ENCODE results near the gene CLEC7A. TPM values are rescaled to one million over a fixed set of nuclear protein-coding genes. Genes with fewer than 3 reads are reported as not detected.

Gene CLEC7A
- total RNA-seq: not detected in 2 replicates

DNA sequence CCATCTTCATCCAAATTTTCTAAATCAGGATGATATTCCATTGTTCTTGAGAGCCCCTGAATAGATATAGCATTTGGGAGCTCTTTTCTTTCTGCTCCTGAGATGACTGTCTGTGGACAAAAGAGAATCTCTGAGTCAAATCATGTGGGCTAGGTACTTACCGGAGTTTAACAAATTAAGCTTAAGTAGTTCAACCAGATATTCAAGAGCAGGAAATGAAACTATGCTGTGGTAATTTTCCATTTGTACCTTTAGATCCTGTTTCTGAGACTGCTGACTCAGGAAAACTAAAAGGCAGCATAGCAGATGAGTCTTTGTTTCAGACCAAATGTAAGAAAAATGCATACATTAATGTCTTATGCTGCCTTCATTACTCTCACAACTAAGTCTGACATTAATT is at the start of gene CLEC7A:
Gene CLEC7A, minus strand, starts transcription at position 158 of the 400 bp plus-strand sequence. Its CDS starts 117 bp downstream, at position 41.
- intact Hi-C loops (cut with micrococcal nuclease): no loop called here

DNA sequence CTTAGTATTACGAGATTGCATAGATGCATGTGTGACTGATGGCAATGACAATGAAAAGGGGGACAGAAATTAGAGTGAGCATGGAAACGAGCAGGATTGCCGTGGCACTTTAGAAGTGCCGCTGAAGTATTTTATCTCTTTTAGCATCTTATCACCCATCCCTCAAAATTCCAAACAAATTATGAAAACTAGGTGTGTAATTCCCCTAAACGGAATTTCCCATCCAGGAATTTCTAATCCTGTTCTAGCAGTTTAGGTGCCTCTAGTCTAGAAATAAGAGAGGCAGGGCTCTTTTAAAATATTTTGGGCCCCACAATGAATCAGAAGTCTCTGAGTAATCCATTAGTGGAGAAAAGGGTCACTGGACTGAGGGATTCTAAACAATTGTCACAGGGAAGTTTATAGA is 49.8 kb upstream of the CLEC7A start:
- Mint-ChIP-seq H3K27me3 (peaks cover 26% of the 10 kb centered on the region), H3K4me3 (no peak overlapping the region), H3K36me3 (ENCODE audit: low read depth) (no peaks in the 10 kb centered on the region), H3K27ac (no peak overlapping the region), H3K9me3 (no peaks in the 10 kb centered on the region), H3K4me1 (no peaks in the 10 kb centered on the region)
- DNase-seq: no peak
- intact Hi-C loops (cut with micrococcal nuclease): no loop called here

More for the DNA sequence above, at the start of gene CLEC7A:
- peaks cover 7% of the 10 kb centered on the region for H3K4me1 Mint-ChIP-seq
- no peaks in the 10 kb centered on the region for H3K36me3 Mint-ChIP-seq (ENCODE audit: low read depth)
- no peak within 1 kb of the TSS for H3K4me3 Mint-ChIP-seq
- DNase-seq: peak; percentile 57
- H3K27ac Mint-ChIP-seq: no peak within 1 kb of the TSS
- no peaks in the 10 kb centered on the region for H3K9me3 Mint-ChIP-seq
- peaks cover 42% of the 10 kb centered on the region for H3K27me3 Mint-ChIP-seq

DNA sequence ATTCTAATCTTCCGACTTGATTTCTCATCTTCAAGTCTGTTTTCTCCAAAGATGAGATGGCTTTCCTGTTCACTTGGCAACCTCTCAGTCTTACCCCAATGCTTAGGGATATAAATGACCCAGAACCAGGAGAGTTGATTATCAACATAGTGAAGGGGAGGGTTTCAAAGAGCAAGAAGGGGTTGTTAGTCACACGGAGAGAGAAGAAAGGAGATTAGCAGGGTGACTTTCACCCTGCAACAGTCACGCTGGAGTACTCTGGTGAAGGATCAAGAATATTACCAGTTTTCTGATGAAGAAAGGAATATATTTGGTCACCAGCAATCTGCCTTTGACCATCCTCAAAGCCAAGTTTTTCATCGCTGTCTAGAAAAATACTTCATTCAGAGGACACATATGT is 48.8 kb upstream of the CLEC7A start, which contains the start of gene TMEM52B:
Gene TMEM52B, plus strand, starts transcription at position 212 of the 400 bp plus-strand sequence. CDS start 543 bp downstream, outside the sequence.
- Mint-ChIP-seq H3K4me1 (no peaks in the 10 kb centered on the region), H3K27ac (no peak within 1 kb of the TSS), H3K27me3 (peaks cover 25% of the 10 kb centered on the region), H3K9me3 (no peaks in the 10 kb centered on the region), H3K4me3 (no peak within 1 kb of the TSS), H3K36me3 (ENCODE audit: low read depth) (no peaks in the 10 kb centered on the region)
- intact Hi-C loops (cut with micrococcal nuclease): no loop called here
- DNase-seq: no peak

DNA sequence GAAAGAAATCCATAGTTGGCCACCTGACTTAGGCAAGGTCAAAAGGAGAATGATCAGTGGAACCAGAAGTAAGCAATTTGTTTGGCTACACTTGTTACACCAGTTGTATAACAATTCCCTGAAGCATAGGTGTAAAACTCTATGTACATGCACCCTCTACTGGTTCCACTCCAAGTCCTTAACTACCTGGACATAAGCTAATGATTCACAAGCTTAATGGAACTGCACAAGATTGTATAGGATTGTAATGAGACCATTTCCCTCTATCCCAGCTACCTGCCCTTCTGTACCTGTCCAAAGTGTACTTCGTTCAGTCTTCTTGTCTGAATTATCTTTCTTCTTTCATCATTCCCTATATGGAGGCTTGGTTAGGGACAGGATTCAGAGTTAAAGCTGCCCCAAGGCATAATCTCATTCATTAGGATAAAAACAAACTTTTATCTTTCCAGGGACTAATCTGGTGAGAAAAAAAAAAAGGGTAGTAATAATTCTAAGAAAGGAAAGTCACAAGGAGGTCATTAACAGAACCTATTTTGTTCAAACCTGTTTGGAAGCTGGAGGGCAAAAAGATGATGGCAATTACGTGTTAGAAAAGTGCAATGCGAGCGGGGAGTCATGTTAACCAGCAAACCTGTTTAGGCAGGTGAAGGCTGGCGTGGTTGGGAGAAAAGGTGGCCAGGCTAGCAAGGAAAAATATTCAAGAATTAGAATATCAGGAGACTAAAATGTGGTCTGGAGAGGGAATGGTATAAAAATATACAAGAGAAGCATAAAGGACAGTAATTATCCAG is 46.0 kb upstream of the CLEC7A start:
- peaks cover 33% of the 10 kb centered on the region for H3K27me3 Mint-ChIP-seq
- no peak overlapping the region for H3K27ac Mint-ChIP-seq
- H3K4me3 Mint-ChIP-seq: no peak overlapping the region
- no peaks in the 10 kb centered on the region for H3K36me3 Mint-ChIP-seq (ENCODE audit: low read depth)
- DNase-seq: no peak
- H3K4me1 Mint-ChIP-seq: no peaks in the 10 kb centered on the region
- intact Hi-C loops (cut with micrococcal nuclease): no loop called here
- no peaks in the 10 kb centered on the region for H3K9me3 Mint-ChIP-seq

DNA sequence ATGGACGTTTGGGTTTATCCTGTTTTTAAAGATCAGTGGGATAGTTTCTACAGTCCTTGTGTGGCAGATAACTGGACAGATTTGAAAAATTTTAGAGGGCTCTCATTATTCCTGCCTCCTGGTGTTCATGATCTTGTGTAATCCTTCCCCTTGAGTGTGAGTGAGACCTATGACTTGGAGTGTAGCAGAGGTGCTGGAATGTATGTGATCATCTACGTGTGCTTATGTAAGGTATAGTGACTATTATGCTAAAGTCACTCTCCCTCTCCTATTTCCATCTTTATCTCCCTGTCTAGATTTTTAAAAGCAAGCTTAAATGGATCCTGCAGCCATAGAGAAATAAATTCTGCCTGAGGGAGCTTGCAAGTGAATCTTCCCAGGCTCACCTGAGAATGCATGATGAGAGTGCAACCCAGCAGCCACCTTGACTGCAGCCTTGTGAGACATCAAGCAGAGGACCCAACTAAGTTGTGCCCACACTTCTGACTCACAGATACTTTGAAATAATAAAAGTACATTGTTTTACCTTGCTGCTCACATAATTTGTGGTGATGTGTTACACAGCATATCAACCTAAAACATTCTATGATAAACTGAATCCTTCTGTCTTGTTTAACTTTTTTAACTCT is 45.1 kb upstream of the CLEC7A start:
- Mint-ChIP-seq H3K4me1 (no peaks in the 10 kb centered on the region), H3K27me3 (peaks cover 36% of the 10 kb centered on the region), H3K36me3 (ENCODE audit: low read depth) (no peaks in the 10 kb centered on the region), H3K4me3 (no peak overlapping the region), H3K27ac (no peak overlapping the region), H3K9me3 (no peaks in the 10 kb centered on the region)
- intact Hi-C loops (cut with micrococcal nuclease): no loop called here
- DNase-seq: no peak

DNA sequence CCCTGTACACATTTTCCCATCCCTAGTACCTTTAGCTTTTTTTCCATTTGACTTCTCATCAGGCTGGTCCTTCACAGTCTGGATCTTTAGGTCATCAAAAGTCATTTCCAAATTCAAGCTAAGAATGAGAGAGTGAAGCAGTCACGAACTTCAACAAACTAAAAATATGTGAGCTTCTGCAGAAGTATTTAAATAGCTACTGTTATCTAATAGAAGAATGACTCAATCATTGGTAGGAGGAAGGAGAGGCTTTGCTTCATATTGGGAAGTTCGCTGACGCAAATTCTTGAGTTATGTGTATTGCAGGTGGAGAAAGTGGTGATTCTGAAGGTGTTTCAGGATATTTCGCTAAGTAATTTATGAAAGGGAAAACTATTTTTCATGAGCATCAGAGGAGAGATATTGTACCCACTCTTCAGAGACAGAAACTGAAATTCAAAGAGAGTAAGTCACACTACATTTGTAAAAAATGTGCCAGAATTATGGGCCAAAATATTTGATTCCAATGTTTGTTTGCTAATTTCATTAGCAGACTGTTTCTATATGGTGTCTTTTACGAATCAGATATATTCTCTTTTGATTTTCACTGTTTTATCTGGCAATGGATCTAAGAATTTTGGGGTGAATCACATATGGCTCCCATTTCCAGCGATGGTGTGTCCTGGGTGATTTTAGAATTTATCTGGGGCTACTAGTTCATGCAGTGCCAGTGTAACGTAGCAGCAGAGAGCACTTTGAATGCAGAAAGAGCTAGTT is 42.2 kb upstream of the CLEC7A start, which contains the start of gene OLR1:
Gene OLR1, minus strand, starts transcription at position 160 of the 756 bp plus-strand sequence. Its CDS starts 55 bp downstream, at position 105.
- Mint-ChIP-seq H3K27me3 (peaks cover 38% of the 10 kb centered on the region), H3K27ac (no peak within 1 kb of the TSS), H3K9me3 (no peaks in the 10 kb centered on the region), H3K36me3 (ENCODE audit: low read depth) (no peaks in the 10 kb centered on the region), H3K4me1 (no peaks in the 10 kb centered on the region), H3K4me3 (no peak within 1 kb of the TSS)
- intact Hi-C loops (cut with micrococcal nuclease): no loop called here
- DNase-seq: no peak

DNA sequence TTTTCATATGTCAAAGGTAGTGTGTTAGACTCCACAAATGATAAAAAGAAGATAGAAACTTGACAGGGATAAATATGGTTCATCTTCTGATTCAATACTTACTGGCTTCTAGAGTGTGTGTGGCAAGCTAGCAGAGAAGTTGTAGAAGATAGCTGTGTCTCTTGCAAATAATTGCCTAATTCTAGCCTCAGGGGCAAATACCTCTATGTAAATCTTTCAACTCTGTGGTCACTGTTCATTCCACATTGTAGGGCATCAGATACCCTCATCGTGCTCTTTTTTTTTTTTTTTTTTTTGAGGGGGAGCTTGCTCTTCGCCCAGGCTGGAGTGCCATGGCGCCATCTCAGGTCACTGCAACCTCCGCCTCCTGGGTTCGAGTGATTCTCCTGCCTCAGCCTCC is 40.2 kb upstream of the CLEC7A start:
- H3K4me3 Mint-ChIP-seq: no peak overlapping the region
- intact Hi-C loops (cut with micrococcal nuclease): no loop called here
- no peaks in the 10 kb centered on the region for H3K4me1 Mint-ChIP-seq
- DNase-seq: no peak
- no peaks in the 10 kb centered on the region for H3K36me3 Mint-ChIP-seq (ENCODE audit: low read depth)
- peaks cover 36% of the 10 kb centered on the region for H3K27me3 Mint-ChIP-seq
- no peaks in the 10 kb centered on the region for H3K9me3 Mint-ChIP-seq
- no peak overlapping the region for H3K27ac Mint-ChIP-seq

DNA sequence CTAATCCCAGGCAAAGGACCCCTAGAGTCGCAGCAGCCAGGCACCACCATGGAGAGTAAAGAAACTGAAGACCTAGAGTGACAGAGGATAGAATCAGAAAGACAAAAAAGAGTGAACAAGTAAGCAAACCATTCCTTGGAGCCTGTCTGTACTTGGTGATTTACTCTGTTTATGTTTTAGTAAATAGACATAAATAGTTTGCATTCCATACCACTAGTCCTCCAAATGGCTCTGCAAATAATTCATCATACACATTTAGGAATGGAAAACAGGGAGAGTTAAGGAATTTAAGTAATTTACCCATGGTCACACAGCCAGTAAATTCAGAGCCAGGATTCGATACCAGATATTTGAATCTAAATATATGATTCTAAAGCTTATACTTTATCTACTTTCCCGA is 39.1 kb upstream of the CLEC7A start:
- DNase-seq: no peak
- H3K4me1 Mint-ChIP-seq: no peaks in the 10 kb centered on the region
- H3K9me3 Mint-ChIP-seq: no peaks in the 10 kb centered on the region

DNA sequence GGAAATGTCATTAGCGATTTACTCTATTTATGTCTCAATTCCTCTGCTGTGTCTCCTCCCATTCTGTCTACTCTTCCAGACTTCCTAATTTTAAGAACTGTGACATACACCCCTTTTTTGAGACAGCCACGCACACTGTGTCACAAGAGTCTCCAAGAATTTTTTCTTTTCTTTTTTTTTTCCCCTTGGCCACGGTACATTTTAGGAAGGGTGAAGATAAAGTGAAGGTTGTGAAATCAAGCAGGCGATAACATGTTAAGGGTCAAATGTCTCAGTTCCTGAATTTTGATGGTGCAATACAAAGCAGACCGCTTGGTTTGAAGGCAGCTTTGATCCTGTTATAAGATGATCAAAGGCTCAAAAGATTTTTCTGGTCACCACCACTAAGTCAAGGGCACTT is 37.6 kb upstream of the CLEC7A start:
- H3K36me3 Mint-ChIP-seq (ENCODE audit: low read depth): no peaks in the 10 kb centered on the region
- H3K4me3 Mint-ChIP-seq: no peak overlapping the region
- no peaks in the 10 kb centered on the region for H3K9me3 Mint-ChIP-seq
- H3K27me3 Mint-ChIP-seq: peaks cover 28% of the 10 kb centered on the region
- H3K27ac Mint-ChIP-seq: no peak overlapping the region
- no peak for DNase-seq
- H3K4me1 Mint-ChIP-seq: no peaks in the 10 kb centered on the region
- intact Hi-C loops (cut with micrococcal nuclease): no loop called here

More for the DNA sequence above, 39.1 kb upstream of the CLEC7A start:
- Mint-ChIP-seq H3K27ac (no peak overlapping the region), H3K4me3 (no peak overlapping the region), H3K36me3 (ENCODE audit: low read depth) (no peaks in the 10 kb centered on the region), H3K27me3 (peaks cover 27% of the 10 kb centered on the region)
- intact Hi-C loops (cut with micrococcal nuclease): no loop called here

DNA sequence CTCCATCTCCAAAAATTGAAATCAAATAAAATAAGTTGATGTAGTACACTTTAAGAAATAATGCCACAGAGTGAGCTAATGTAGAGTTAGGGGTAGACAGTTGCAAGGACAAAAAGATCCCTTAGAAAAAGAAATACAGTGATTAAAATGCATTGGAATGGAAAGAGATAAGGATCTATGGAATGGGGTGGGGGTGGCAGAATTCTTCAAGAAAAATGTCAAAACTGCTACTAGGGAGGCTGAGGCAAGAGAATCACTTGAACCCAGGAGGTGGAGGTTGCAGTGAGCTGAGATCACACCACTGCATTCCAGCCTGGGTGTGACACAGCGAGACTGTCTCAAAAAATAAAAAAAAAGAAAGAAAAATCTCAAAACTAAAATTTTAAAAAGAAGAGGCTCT is 35.4 kb upstream of the CLEC7A start:
- DNase-seq: no peak
- H3K4me1 Mint-ChIP-seq: no peaks in the 10 kb centered on the region
- intact Hi-C loops (cut with micrococcal nuclease): no loop called here
- H3K27me3 Mint-ChIP-seq: peaks cover 28% of the 10 kb centered on the region
- H3K36me3 Mint-ChIP-seq (ENCODE audit: low read depth): no peaks in the 10 kb centered on the region
- no peak overlapping the region for H3K27ac Mint-ChIP-seq
- no peak overlapping the region for H3K4me3 Mint-ChIP-seq
- no peaks in the 10 kb centered on the region for H3K9me3 Mint-ChIP-seq

DNA sequence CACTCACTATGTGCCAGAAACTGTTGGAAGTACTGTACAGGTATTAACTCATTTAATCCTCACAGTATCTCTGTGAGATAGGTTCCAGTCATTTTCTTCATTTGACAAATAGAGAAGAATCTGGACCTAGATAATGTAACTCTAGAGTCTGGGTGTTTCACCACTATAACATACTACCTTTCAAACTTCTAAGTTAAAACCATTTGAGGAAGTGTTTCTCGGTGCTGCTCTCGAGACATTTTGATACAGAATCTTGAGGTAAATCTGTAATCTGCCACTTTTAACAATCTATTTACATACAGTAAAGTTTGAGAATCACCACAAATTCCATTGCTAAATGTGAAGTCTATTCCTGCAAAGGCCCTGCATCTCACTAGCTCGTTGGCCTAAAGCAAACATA is 33.1 kb upstream of the CLEC7A start:
- intact Hi-C loops (cut with micrococcal nuclease): no loop called here
- Mint-ChIP-seq H3K36me3 (ENCODE audit: low read depth) (no peaks in the 10 kb centered on the region), H3K9me3 (no peaks in the 10 kb centered on the region), H3K4me3 (no peak overlapping the region), H3K4me1 (peaks cover 2% of the 10 kb centered on the region), H3K27me3 (peaks cover 40% of the 10 kb centered on the region), H3K27ac (no peak overlapping the region)
- no peak for DNase-seq

DNA sequence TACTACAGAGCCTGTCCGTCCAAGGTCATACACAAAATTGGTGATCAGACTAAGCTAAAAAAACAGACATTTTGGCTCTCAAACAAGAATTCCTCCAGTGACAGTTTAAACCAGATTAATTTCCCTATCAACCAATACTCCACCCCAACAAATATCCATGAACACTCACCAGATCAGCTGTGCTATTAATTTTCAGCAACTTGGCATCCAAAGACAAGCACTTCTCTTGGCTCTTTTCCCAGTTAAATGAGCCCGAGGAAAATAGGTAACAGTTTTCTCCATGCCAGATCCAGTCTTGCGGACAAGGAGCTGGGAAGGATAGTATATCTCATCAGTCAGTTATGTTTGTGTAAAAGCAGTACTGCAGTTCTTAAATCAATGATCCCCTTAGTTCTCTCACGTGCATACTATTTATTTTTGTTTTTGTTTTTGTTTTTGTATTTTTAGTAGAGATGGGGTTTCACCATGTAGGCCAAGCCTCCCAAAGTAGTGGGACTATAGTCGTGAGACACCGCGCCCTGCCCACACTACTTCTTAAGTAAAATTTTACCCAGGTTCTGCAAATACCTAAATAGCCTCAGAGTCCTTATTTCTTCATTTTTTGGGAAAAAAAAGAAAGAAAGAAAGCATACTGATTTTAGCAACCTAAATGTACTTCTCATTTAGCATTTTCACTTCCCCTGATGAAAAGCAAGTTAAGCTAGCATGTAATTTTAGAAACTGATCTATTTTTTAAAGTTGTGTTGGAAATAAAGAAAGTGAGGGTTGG is 30.8 kb upstream of the CLEC7A start:
- Mint-ChIP-seq H3K36me3 (ENCODE audit: low read depth) (no peaks in the 10 kb centered on the region), H3K27me3 (peaks cover 46% of the 10 kb centered on the region), H3K4me3 (no peak overlapping the region), H3K9me3 (no peaks in the 10 kb centered on the region), H3K27ac (no peak overlapping the region), H3K4me1 (peaks cover 2% of the 10 kb centered on the region)
- intact Hi-C loops (cut with micrococcal nuclease): no loop called here
- no peak for DNase-seq

DNA sequence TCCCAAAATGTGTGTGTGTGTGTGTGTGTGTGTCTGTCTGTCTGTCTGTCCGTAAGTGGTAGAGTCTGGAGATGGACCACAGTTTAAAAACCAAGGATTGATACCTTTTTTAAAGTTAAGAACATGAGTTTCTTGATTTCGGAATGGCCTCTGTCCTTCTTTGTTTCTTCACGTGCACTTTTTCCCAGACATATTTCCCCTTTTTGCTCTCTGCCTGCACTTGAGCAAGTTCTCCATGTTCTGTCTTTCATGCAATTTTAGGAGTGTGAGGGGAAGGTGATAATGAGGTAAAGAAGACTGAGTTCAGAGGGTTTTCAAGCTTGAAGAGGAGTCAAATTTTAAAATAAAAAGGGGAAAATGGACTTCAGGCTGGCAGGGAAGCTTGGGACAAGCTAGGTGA is 29.3 kb upstream of the CLEC7A start:
- no peak for DNase-seq
- intact Hi-C loops (cut with micrococcal nuclease): no loop called here
- no peaks in the 10 kb centered on the region for H3K9me3 Mint-ChIP-seq
- H3K27me3 Mint-ChIP-seq: peaks cover 49% of the 10 kb centered on the region
- H3K4me3 Mint-ChIP-seq: no peak overlapping the region
- no peak overlapping the region for H3K27ac Mint-ChIP-seq
- no peaks in the 10 kb centered on the region for H3K36me3 Mint-ChIP-seq (ENCODE audit: low read depth)
- H3K4me1 Mint-ChIP-seq: peaks cover 2% of the 10 kb centered on the region

Data from activated CD4-positive, alpha-beta T cell treated with anti-CD3 and anti-CD28 coated beads, Interleukin-2, amount 10 ng/mL, durations not matched to agents 24 days and 14 days (primary cell).